A673 (cell line): Measurements from ENCODE around the gene DNMT3A.

Experiments
- CTCF ChIP-seq: fragments of 300-800, 200-600 bp; sonication (generic); conservative IDR thresholded peaks from 2 replicates; pipeline ENCODE4 v1.5.1; 2017; ENCODE audit warnings: low read depth, mild to moderate bottlenecking, antibody characterized with exemption, low read length, moderate library complexity, mixed read lengths
- EZH2 ChIP-seq: fragments of 200-600 bp; sonication (generic); IDR thresholded peaks from 2 replicates; pipeline ENCODE4 v1.6.1; 2017; ENCODE audit warnings: borderline replicate concordance, low read depth, mild to moderate bottlenecking, mixed read lengths, antibody characterized with exemption, low read length; ENCODE audit not compliant: poor library complexity, severe bottlenecking

- TF ChIP-seq CTCF (no peak), EZH2 (no peak)
Observed at GRCh38 chr2:25339791-25340180, 1.9 kb downstream of the DNMT3A start.
